NCI-H526 treated with DMSO at 0.1 percent for 48 hours (cell line): ENCODE results near the gene DPCD.
"Not testable (repeated sequence)": the region's sequence is repeated elsewhere in the genome, so short reads cannot be mapped to it uniquely, and the experiment has no call there.

ENCODE experiments used
- DNase-seq: peaks from one replicate; lab custom pipeline; 2025; lab: John Stamatoyannopoulos, UW

DPCD gene

GRCh38 chr10:101619983-101620382 is 31.9 kb downstream of the DPCD start:
- DNase-seq = no peak

- DNase-seq = no peak
Measured at GRCh38 chr10:101623528-101623927, 35.4 kb downstream of the DPCD start.

- DNase-seq = no peak
Measured at GRCh38 chr10:101624526-101625102, 36.5 kb downstream of the DPCD start.

- no peak for DNase-seq
Measured at GRCh38 chr10:101625821-101626412, 37.8 kb downstream of the DPCD start.

- DNase-seq = no peak
Measured at GRCh38 chr10:101629837-101630632, 41.9 kb downstream of the DPCD start.

GRCh38 chr10:101630633-101630920 is 42.5 kb downstream of the DPCD start:
- no peak for DNase-seq

GRCh38 chr10:101631821-101632475 is 43.8 kb downstream of the DPCD start:
- DNase-seq = no peak

GRCh38 chr10:101633510-101633909 is 45.4 kb downstream of the DPCD start:
- DNase-seq = not testable (repeated sequence)

GRCh38 chr10:101639141-101639900 is 51.2 kb downstream of the DPCD start:
- no peak for DNase-seq

GRCh38 chr10:101643546-101643945 is 55.4 kb downstream of the DPCD start:
- no peak for DNase-seq

GRCh38 chr10:101644002-101644401 is 55.9 kb downstream of the DPCD start:
- no peak for DNase-seq

GRCh38 chr10:101645659-101646058 is 57.5 kb downstream of the DPCD start:
- DNase-seq = no peak

GRCh38 chr10:101646364-101646763 is 58.2 kb downstream of the DPCD start:
- no peak for DNase-seq

- DNase-seq = no peak
Measured at GRCh38 chr10:101647255-101647654, 59.1 kb downstream of the DPCD start.

- DNase-seq = no peak
Measured at GRCh38 chr10:101649525-101650085, 61.5 kb downstream of the DPCD start.

- DNase-seq = no peak
Measured at GRCh38 chr10:101650863-101651262, 62.7 kb downstream of the DPCD start.

GRCh38 chr10:101651336-101651735 is 63.2 kb downstream of the DPCD start:
- no peak for DNase-seq

- no peak for DNase-seq
Measured at GRCh38 chr10:101653536-101653935, 65.4 kb downstream of the DPCD start.

- no peak for DNase-seq
Measured at GRCh38 chr10:101655570-101655969, 67.4 kb downstream of the DPCD start.

GRCh38 chr10:101656890-101657289 is 68.8 kb downstream of the DPCD start:
- DNase-seq = no peak

- DNase-seq = no peak
Measured at GRCh38 chr10:101658975-101659374, 70.9 kb downstream of the DPCD start.
